Measurements from ENCODE around the gene GIGYF1. TPM values are rescaled to one million over a fixed set of nuclear protein-coding genes. Genes with fewer than 3 reads are reported as not detected.
"Not testable (repeated sequence)": the region's sequence is repeated elsewhere in the genome, so short reads cannot be mapped to it uniquely, and the experiment has no call there.

GIGYF1 gene
- total and polyA plus RNA-seq, 9 donors, result 7.0 to 93.0 (median 56.1) TPM

- H3K27me3 ChIP-seq, result no peaks in the 10 kb centered on the region
- TF ChIP-seq CTCF (IDR thresholded peaks at IDR 0.05), result no peak
- no peak for TF ChIP-seq EP300 (IDR thresholded peaks at IDR 0.05)
- no peak for TF ChIP-seq POLR2A (IDR thresholded peaks at IDR 0.05)
- H3K9me3 ChIP-seq, result no peaks in the 10 kb centered on the region
- intact Hi-C loops (cut with DNase I), result no loop called here
- no peaks in the 10 kb centered on the region for H3K4me1 ChIP-seq (ENCODE audit: insufficient read depth)
- H3K27ac ChIP-seq, result no peak overlapping the region
- DNase-seq, result no peak
- WGBS, 3 donors, result 79 to 86% methylated on average over 11 of the region's 11 CpGs; no CpG with 5 or more reads in 1 of the 3 donors
- H3K36me3 ChIP-seq, result no peaks in the 10 kb centered on the region
- H3K4me3 ChIP-seq, result no peak overlapping the region
Observed at GRCh38 chr7:100731937-100732636, 38.0 kb upstream of the GIGYF1 start.

- Histone ChIP-seq H3K4me3 (no peak overlapping the region), H3K4me1 (ENCODE audit: insufficient read depth) (no peaks in the 10 kb centered on the region), H3K9me3 (no peaks in the 10 kb centered on the region), H3K27ac (no peak overlapping the region), H3K27me3 (no peaks in the 10 kb centered on the region), H3K36me3 (no peaks in the 10 kb centered on the region)
- no peak for TF ChIP-seq EP300 (IDR thresholded peaks at IDR 0.05)
- TF ChIP-seq CTCF (IDR thresholded peaks at IDR 0.05), result no peak
- no peak for TF ChIP-seq POLR2A (IDR thresholded peaks at IDR 0.05)
- DNase-seq, result no peak
- intact Hi-C loops (cut with DNase I), result no loop called here
- 19 to 21% methylated on average over 3 of the region's 3 CpGs; no CpG with 5 or more reads in 1 of the 3 donors for WGBS, 3 donors
Observed at GRCh38 chr7:100730136-100730800, 36.2 kb upstream of the GIGYF1 start.

- 76 to 81% (median 80%) methylated on average over 8 of the region's 8 CpGs for WGBS, 3 donors
- Histone ChIP-seq H3K9me3 (no peaks in the 10 kb centered on the region), H3K36me3 (no peaks in the 10 kb centered on the region), H3K4me1 (ENCODE audit: insufficient read depth) (no peaks in the 10 kb centered on the region), H3K4me3 (no peak overlapping the region), H3K27me3 (no peaks in the 10 kb centered on the region), H3K27ac (no peak overlapping the region)
- DNase-seq, result no peak
- intact Hi-C loops (cut with DNase I), result loop anchor here in 2 of 4 donors (10.0 kb wide), 1 partner anchor 263 kb away; the partner anchor contains the start of gene SPACDR (in 2 of the 2)
- TF ChIP-seq CTCF (IDR thresholded peaks at IDR 0.05) (no peak), POLR2A (IDR thresholded peaks at IDR 0.05) (no peak), EP300 (IDR thresholded peaks at IDR 0.05) (no peak)
Observed at GRCh38 chr7:100728196-100728595, 34.1 kb upstream of the GIGYF1 start.

- H3K27me3 ChIP-seq, result no peaks in the 10 kb centered on the region
- DNase-seq, result no peak
- TF ChIP-seq EP300 (IDR thresholded peaks at IDR 0.05), result no peak
- TF ChIP-seq CTCF (IDR thresholded peaks at IDR 0.05), result no peak
- no peak for TF ChIP-seq POLR2A (IDR thresholded peaks at IDR 0.05)
- H3K4me1 ChIP-seq (ENCODE audit: insufficient read depth), result no peaks in the 10 kb centered on the region
- H3K4me3 ChIP-seq, result no peak overlapping the region
- H3K9me3 ChIP-seq, result no peaks in the 10 kb centered on the region
- H3K36me3 ChIP-seq, result no peaks in the 10 kb centered on the region
- intact Hi-C loops (cut with DNase I), result loop anchor here in 2 of 4 donors (10.0 kb wide), 1 partner anchor 262 kb away; the partner anchor contains the start of gene SPACDR (in 2 of the 2)
- H3K27ac ChIP-seq, result no peak overlapping the region
- 45 to 59% (median 59%) methylated on average over 12 of the region's 12 CpGs for WGBS, 3 donors
Observed at GRCh38 chr7:100726996-100727761, 33.1 kb upstream of the GIGYF1 start.

GRCh38 chr7:100724364-100724763 lies 30.3 kb upstream of the GIGYF1 start:
- H3K4me3 ChIP-seq; H3K9me3 ChIP-seq; H3K27ac ChIP-seq; H3K4me1 ChIP-seq (ENCODE audit: insufficient read depth); H3K27me3 ChIP-seq; DNase-seq; H3K36me3 ChIP-seq: not testable (repeated sequence)
- intact Hi-C loops (cut with DNase I), result loop anchor here in 2 of 4 donors (10.0 kb wide), 1 partner anchor 260 kb away; the partner anchor contains the start of gene SPACDR (in 2 of the 2)
- WGBS, 3 donors, result 83 to 92% (median 89%) methylated on average over 2 of the region's 2 CpGs
